ENCODE data around the gene GOLGA6B. TPM values are rescaled to one million over a fixed set of nuclear protein-coding genes. Genes with fewer than 3 reads are reported as not detected.
A peak's percentile ranks its signal among the peaks of the same experiment; 100 is the strongest.

The GOLGA6B gene
- total and polyA plus RNA-seq, 2 of the 4 experiments (the other 2 are of a cell fraction), result not detected

DNA sequence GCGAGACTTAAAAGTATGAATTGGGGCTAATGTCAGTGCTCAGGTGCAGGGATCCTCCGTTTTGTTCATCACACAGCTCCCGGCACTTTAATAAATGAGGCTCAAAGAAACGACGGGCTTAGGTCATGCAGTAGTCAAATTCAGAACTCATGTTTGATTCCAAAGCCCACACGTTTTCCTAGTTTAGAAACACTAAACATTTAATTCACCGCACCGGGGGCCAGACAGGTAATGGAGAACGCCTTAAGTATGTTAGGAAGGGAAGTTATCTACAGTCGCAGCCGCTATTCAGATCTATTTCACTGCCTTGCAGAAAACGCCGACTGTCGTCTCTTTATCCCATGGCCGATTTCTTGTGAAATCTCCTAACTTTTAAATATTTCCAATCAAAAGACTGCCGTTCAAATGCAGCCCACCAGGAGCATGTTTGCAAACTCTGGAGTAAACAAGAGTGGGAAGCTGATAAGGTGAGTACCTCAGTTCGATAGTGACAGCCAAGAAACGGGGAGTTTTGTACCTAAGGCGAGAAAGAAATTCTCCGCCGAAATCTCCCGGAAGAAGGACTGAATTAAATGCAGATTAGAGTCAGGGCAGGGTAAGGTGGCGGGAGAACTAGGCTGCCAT is 30.9 kb downstream of the GOLGA6B start:
- H3K9ac ChIP-seq (ENCODE audit: low read depth, low read length), result peak overlapping the region; percentile 80
- BruUV-seq (replicated peaks), result no TSS peak
- in situ Hi-C loops (cut with MboI; ENCODE audit: low sequenced_read_pairs) (no loop called here), dilution Hi-C loops (cut with HindIII; ENCODE audit: low sequenced_read_pairs, unreplicated experiment) (no loop called here), intact Hi-C loops (cut with micrococcal nuclease) (no loop called here)
- H3K27ac ChIP-seq (ENCODE audit: insufficient read depth, low read length), result peak overlapping the region; percentile 89
- peak overlapping the region; percentile 92 for H3K14ac ChIP-seq (replicated peaks; ENCODE audit: low read depth, low read length)
- H2BK20ac ChIP-seq (ENCODE audit: low read depth, low read length), result no peak overlapping the region
- CTCF ChIA-PET, result no interaction called here
- H3K9me3 ChIP-seq (ENCODE audit: control insufficient read depth, insufficient read depth, low read length), result no peaks in the 10 kb centered on the region
- TF ChIP-seq POLR2A (IDR thresholded peaks at IDR 0.05; ENCODE audit: low read depth, low read length) (no peak), RAD21 (IDR thresholded peaks at IDR 0.05; ENCODE audit: low read length) (no peak), RFX5 (IDR thresholded peaks at IDR 0.05; ENCODE audit: low read depth, low read length) (no peak), MAFK (IDR thresholded peaks at IDR 0.05; ENCODE audit: low read depth, low read length) (no peak), MXI1 (IDR thresholded peaks at IDR 0.05; ENCODE audit: borderline replicate concordance, low read depth, low read length) (no peak), CHD1 (IDR thresholded peaks at IDR 0.05; ENCODE audit: low read depth, low read length) (no peak), CEBPB (IDR thresholded peaks at IDR 0.05; ENCODE audit: low read depth, low read length) (no peak), CTCF (conservative IDR thresholded peaks at IDR 0.05; ENCODE audit: low read depth, low read length) (no peak), FOS (IDR thresholded peaks at IDR 0.05; ENCODE audit: low read depth, low read length) (no peak), SMC3 (IDR thresholded peaks at IDR 0.05; ENCODE audit: low read depth, low read length) (no peak)
- TF ChIP-seq, protein P1, sequence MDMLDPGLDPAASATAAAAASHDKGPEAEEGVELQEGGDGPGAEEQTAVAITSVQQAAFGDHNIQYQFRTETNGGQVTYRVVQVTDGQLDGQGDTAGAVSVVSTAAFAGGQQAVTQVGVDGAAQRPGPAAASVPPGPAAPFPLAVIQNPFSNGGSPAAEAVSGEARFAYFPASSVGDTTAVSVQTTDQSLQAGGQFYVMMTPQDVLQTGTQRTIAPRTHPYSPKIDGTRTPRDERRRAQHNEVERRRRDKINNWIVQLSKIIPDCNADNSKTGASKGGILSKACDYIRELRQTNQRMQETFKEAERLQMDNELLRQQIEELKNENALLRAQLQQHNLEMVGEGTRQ (IDR thresholded peaks at IDR 0.05; ENCODE audit: low read depth, low read length), result no peak
- H3K4me2 ChIP-seq (ENCODE audit: low read depth, low read length), result peak overlapping the region; percentile 81
- POLR2A ChIA-PET (ENCODE audit: unreplicated experiment), result interaction anchor here (0.6 kb wide), 1 partner anchor 10 kb away, joined by 4 read pairs; no protein-coding TSS in a partner anchor
- no peaks in the 10 kb centered on the region for H4K20me1 ChIP-seq (ENCODE audit: insufficient read depth, low read length)
- H3K27me3 ChIP-seq (ENCODE audit: control insufficient read depth, insufficient read depth, low read length), result peaks cover 8% of the 10 kb centered on the region
- H2AK9ac ChIP-seq (replicated peaks; ENCODE audit: low read depth, low read length, poor library complexity), result peak overlapping the region; percentile 73
- peak overlapping the region; percentile 31 for H2BK120ac ChIP-seq (ENCODE audit: low read depth, low read length)
- 0 out of 3 replicates have a peak overlapping the region, but pooled peaks have one; percentile 62 for H2BK15ac ChIP-seq (ENCODE audit: low read depth, low read length)
- DNase-seq (peak; percentile 1), ATAC-seq (ENCODE audit: low read depth) (no peak)
- H3K79me1 ChIP-seq (ENCODE audit: low read depth in 1 of 2, low read length in 2 of 2), result peaks cover 0 to 13% of the 10 kb centered on the region in 2 experiments; a peak in 2 of 4 replicates
- H4K8ac ChIP-seq (ENCODE audit: low read depth in 2 of 2, low read length in 2 of 2), result peak overlapping the region; percentile 98 to 99
- H2AK5ac ChIP-seq (ENCODE audit: low read depth, low read length), result 0 out of 2 replicates have a peak overlapping the region, but pooled peaks have one; percentile 6
- peak overlapping the region; percentile 73 for H2BK5ac ChIP-seq (ENCODE audit: low read depth, low read length, poor library complexity, severe bottlenecking)
- H4K91ac ChIP-seq (ENCODE audit: insufficient read depth, low read depth, low read length), result peak overlapping the region; percentile 75
- H3K23ac ChIP-seq (ENCODE audit: low read depth, low read length), result peak overlapping the region; percentile 80
- no peaks in the 10 kb centered on the region for H3K36me3 ChIP-seq (ENCODE audit: control insufficient read depth, insufficient read depth, low read length)
- 0% methylated on average over 1 of the region's 23 CpGs; no CpG with 5 or more reads in 1 of the 2 experiments for WGBS, 2 experiments (ENCODE audit: extremely low coverage in 2 of 2, insufficient read length in 1 of 2)
- H3K9me1 ChIP-seq (ENCODE audit: insufficient read depth, low read length), result no peaks in the 10 kb centered on the region
- H3K18ac ChIP-seq (ENCODE audit: low read depth, low read length), result peak overlapping the region; percentile 56; the same call in 1 of the 2 replicates
- peak overlapping the region; percentile 59 for H3K4me3 ChIP-seq (ENCODE audit: insufficient read depth, low read depth, low read length)
- peak overlapping the region; percentile 99 for H2AFZ ChIP-seq (replicated peaks; ENCODE audit: low read length, poor library complexity)
- peak overlapping the region; percentile 89 for H3K56ac ChIP-seq (ENCODE audit: extremely low read depth, insufficient read depth, low read length)
- peak overlapping the region; percentile 80 for H3K4ac ChIP-seq (ENCODE audit: low read depth, low read length)
- 0 out of 2 replicates have a peak, but pooled peaks cover 1% of the 10 kb centered on the region for H3K4me1 ChIP-seq (ENCODE audit: control insufficient read depth, insufficient read depth, low read length)
- peak overlapping the region; percentile 77 for H4K5ac ChIP-seq (ENCODE audit: low read depth, low read length)

Measured in IMR-90 (cell line).